HG03064 (cell line): Measurements from ENCODE around the gene PITX1.

ENCODE experiments used
- ATAC-seq: cut with Tn5 transposase; IDR thresholded peaks from one replicate; pipeline ENCODE4 v1.9.1; 2021; ENCODE audit warnings: low read depth; ENCODE audit not compliant: unreplicated experiment

The PITX1 gene

DNA sequence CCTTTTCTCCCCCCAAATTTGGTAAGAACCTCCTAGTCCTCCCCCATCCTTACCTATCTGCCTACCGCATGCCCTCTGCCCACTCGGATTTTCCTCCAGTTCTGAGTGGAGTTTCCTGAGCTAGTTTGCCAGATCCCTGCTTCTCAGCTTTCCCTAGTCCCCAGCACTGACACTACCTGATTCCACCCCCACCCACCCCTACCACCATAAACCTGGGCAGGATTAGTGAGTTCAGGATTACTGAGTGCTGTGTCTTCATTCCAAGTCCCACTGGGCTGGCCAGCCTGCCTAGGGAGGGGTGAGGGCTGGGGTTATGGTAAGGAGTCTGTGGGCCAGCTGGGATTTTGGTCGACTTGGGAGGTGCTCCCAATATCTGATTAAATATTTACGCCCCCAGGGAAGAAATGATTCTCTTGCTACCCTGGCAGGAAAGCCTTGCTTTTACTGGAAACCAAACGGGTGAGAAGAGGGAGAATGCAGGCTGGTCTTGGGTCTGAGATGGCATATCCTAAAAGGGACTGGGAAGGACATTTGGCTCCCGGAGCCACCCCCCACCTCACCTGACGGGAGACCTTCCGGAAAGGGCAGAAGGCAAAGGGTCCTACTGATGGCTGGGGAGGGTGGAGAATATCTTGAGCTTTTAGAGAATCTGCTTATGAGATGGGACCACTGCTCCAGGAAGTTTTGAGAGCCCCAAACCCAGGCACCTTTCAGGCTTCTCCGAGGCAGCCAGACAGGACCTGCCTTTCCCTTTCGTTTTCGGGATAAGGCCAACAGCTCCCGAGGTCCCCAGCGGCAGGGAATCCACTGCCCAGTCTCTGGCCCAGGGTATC is 3.7 kb downstream of the PITX1 start:
- ATAC-seq, result no peak

DNA sequence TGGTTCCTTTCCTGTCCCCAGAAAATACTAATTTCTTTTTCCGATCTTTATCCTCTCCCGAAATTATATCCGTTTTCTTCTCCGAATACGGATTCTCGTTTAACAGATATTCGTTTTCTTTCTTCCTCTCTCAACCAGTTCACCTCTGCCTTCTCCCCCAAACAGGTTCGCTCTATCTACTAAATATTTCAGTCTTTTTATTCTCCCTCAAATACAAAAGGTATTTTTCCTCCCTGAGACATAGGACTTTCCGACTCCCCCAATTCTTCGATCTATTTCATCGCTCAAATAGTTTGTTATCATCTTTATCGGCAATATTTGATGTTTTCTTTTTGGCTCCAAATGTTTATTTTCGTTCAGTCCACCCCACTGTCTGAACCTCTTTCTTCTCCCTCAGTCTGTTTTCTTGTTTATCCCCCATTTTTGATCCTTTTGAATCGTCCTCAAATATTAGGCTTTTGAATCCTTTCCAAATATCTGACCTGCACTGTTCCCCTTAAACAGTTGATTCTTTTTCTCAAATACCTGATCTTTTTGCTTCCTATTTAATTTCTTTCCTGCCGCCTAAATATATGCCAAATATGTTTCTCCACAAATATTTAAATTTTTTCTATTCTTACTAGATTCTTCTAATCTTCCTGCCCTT is 4.4 kb downstream of the PITX1 start:
- no peak for ATAC-seq

DNA sequence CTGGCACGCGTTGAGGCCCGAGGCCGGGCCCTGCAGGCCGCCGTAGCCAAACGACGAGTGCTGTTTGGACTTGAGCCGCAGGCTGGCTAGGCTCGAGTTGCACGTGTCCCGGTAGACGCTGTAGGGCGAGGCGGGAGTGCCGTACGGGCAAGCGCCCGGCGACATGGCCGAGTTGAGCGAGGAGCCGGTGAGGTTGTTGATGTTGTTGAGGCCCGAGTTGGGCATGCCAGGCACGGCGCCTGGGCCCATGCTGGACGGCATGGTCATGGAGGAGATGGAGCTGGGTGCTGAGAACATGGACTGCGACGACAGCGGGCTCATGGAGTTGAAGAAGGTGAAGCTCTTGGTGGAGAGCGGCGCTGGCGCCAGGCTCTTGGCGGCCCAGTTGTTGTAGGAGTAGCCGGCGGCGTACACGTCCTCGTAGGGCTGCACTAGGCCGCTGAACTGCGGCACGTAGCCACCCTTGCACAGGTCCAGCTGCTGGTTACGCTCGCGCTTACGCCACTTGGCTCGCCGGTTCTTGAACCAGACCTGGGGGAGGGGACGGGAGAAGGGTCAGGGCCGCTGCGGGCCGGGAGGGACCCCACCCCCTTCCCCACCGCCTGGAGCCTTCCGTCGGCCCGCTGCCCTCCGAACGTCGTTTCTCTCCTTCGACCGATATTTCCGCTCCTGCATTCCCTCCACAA is 5.1 kb downstream of the PITX1 start:
- ATAC-seq, result no peak

DNA sequence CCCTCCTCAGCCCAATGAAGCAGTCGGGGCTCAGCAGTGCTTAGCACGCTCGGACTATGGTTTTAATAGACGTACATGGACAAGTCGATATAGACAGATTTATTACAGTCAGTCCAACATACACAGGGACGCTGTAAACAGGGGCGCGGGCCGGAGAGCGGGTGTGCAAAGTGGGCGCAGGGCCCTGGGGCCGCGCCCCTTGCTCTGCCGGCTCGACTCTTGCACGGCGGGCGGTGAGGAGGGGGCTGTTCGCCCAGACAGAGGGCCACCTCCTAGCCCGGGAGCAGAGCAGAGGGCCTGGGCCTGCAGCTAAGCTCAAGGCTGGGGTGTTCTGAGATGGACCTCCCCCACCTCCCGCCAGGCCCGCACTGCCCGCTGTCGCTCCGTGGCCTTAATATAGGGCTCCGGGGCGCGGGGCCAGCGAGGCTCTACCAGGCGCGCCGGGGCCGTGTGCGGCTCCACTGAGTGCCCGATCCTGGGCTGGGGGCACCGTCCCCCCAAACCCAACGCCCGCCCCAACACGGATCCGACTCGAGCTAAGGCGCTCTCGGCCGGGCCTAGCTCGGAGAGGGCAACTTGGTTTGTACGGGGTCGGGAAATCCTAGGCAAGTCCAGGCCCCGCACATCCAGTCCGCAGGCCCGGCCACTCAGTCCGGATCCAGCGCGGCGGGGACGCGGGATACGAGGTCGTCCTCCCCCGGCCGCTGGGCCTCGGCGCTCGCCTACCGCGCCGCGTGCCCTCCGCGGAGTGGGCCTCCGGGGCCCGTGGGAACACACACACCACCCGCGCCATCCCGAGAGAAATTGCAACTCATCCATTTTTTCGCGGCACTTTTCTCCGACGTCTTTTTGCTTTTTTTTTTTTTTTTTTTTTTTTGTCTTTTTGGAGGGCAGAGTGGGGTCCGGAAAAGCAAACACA is 6.1 kb downstream of the PITX1 start:
- no peak for ATAC-seq

DNA sequence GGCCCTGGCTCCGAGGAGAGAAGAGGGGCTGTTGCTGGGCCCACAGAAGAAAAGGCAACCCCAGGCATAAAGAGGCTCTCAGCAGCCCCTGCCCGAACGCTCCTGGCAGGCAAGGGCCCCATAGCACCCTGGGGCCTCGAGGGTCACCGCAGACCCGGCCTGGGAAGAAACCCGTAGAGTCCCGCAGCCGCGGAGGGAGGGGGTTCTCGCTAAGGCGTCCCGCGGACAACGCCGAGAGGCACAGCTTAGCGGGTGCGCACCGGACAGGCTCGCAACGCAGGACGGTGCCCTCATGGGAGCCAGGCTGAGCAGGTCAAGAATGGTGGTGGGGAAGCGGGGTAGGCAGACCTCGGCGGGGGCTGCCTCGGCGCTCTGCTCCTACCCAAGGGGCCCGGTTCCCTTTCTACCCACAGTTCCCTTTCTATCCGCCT is 6.7 kb downstream of the PITX1 start:
- ATAC-seq, result no peak

DNA sequence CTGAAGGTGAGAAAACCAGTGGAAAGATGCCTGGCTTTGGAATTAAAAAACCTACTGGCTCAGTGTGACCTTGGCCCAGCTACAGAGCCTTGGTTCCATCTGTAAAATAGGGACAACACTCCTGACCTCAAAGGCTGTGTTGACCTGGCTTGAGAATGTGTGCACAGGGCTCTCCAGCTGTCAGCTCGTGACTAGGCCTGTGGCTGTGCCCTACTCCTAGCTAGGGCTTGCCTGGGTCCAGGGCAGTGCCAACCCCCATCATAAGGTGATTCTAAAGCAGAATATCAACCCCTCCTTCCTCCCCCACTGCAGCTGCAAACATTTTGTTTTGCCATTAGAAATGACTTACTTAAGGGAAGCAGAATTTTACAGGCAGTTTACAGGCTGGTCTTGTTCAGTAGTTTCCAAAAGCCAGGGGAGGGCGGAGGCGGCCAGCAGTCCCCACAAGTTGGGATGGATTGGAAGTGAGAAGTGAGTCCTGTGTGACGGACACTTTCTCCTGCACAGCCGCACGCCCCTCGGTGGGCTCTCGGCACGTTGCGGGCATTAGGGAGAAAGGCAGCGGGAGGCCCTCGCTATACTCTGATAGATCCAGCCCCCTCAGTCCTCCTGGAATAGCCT is 7.3 kb downstream of the PITX1 start:
- no peak for ATAC-seq

DNA sequence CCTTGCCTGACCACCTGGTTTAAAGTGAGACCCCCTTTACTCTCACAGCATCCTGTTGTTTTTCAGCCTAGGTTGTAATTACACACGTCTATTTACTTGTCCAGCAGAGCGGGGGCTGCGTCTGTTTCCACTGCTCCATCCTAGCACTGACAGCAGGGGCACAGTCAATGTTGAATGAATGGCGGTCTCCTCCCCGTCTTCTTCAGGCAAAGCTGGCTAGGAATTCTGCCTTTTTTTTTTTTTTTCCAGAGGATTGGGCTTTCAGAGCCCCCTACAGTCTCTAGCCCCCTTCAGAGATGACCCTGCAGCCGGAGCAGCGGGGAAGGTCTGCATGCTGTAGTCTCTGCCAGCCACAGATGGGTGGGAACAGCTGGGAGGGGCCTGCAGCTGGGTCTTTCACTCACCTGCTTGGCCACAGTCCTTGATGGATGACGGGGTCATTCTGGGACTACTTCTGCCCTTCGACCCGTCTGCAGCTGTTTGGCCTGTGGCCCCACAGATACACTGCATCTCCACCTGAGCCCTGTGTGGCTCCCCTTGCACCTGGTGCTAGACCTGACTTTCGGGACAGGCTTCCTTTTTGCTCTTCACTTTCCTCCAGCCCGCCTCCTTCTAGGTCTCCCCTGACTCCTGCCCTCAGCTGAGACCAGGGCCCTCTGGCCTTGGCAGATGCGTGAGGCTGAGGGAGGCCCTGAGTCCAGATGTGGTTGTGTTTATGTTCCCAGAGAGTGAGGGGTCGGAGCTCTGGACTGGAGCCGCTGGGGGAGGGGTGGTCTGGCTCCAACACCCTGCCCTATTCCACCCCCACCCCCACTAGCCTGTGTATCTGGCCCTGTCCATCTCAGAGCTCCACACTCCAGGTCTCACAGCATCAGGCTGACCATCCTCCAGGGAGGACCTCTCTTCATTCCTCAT is 8.0 kb downstream of the PITX1 start:
- no peak for ATAC-seq

DNA sequence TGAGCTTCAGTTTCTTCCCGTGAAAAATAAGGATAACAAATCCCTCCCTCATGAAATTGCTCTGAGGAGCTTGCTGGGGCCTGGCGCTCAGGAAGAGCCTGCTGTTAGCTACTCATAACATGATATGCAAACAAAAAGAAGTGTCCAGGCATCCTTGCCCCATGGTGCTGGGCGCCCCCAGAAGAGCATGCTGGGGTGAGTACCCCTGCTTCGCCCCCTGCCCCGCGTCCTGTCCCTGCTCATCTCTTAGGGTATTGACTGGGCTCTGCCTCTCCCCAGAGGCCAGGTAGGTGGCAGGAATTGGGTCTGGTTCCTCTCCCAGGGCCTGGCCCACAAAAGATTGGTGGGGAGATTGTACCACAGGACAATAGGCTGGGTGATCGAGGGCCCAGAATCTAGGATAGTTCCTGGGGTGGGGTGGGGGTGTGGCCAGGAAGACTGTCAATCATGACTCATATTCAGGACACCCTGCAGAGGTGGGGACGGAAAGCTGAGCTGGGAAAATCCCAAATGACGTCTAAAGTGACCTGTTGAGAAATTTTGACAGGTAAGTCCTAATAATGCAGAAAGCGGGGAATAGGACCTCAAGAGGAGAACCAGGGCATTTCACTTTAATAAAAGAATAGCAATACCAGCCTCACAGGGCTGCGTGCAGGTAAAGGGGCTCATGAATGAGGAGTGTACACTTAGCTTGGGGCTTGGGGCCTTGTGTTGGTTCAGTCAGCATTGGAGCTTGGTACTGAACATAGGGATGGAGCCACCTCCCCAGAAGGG is 8.9 kb downstream of the PITX1 start:
- no peak for ATAC-seq

DNA sequence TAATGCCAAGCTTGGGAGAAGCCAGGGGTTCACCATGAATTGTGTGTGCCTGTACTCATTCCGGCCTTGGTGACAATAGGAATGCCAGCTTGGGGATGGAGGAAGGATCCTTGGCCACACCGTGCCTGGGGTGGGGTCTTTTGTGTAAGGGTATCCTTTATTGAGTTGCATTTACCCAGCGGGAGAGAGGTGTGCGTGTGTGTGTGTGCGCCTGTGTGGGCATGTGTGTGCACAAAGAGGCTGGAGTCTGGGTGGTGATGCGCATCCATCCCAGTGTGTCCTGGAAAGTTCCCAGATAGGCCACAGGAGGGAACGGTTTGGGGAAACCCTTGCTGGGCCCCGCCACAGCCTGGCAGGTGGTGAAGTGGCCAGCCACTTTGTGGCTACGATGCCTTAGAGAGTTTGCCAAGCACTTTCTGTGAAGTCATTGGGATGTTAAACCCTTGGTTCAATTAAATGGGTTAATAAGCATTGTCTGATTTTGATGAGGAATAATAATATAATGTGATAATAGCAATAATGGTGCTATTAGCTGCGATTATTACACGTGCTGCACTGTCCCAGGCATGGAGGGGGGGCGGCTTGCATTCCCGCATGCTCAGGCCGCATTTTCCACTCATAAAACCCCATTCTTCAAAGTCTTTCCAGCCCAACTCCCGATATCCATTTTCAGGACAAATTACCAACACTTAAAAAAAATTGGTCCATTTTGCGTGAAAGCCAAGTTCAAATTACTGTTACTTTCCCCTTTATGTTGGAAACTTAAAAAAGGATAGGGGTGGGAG is 13.7 kb downstream of the PITX1 start:
- no peak for ATAC-seq

DNA sequence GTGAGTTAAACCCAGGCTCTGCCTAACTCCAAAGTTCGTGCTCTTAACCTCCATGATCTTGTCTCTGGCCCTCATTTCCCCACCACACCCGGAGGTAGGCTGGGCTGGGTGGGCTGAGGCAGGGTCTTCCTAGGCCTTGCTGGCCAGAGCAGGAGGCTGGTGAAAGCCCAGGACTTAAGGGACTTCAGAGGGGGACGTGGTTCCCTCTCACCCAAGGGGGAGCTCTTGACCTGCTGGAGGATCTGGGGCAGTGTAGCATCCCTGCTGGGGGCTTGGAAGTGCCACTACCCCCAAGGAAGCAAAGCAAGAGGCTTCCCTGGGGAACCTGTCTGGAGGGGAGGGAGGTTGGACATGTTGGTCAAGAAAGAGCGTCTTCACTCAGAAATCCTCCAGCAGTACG is 14.7 kb downstream of the PITX1 start:
- ATAC-seq, result no peak

DNA sequence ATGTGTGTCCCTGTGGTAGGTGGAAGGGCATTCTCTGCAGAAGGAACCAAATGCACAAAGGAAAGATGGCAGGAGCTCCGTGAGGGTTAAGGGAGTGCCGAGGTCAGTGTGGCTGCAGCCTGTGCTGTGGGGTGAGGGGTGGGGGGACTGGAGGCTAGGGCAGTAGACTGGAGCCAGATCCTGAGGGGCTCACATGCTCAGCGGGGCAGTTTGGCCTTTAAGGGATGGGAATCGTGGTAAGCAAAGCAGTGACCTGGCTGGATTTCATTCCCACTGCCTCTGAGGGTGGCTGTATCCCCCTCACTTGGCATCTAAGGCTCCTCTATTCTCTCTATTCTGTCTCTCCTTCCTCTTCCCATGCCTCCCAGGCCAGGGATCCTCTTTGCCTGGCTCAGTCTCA is 15.6 kb downstream of the PITX1 start:
- no peak for ATAC-seq

DNA sequence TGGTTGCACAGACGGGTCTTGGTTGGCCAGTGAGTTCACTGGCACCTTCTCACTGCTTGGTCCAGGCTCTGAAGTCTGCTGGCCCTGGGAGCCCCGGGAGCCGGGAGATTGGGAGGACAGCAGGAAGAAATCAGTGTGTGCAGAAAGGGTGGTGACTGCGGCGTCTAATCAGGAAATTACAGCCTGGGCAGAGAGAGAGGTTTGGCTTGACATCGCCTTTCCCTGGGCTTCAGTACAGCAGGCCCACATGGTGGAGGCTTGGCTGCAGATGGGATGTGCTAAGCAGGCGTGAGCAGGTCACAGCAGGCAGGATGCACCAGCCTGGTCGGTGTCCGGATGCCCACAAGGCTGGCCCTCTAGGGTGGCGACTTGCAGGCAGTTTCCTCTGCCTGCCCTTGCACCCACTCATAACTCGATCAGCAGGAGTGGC is 17.2 kb downstream of the PITX1 start:
- ATAC-seq, result no peak

DNA sequence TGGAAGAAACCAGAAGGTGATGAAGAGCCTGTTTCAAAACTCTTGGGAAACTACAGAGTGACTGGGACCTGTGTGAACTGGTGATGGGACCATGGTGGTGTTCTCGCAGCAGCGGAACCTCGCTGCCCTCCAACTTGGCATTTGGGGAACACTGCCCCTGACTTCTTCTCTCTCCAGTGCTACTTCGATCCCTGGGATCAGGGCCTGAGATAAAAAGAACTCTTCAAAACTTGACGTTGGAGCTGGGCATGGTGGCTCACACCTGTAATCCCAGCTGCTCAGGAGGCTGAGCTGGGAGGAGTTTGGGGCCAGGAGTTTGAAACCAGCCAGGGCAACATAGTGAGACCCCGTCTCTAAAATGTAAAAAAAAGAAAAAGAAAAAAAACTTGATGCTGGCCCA is 18.1 kb downstream of the PITX1 start:
- ATAC-seq, result no peak

DNA sequence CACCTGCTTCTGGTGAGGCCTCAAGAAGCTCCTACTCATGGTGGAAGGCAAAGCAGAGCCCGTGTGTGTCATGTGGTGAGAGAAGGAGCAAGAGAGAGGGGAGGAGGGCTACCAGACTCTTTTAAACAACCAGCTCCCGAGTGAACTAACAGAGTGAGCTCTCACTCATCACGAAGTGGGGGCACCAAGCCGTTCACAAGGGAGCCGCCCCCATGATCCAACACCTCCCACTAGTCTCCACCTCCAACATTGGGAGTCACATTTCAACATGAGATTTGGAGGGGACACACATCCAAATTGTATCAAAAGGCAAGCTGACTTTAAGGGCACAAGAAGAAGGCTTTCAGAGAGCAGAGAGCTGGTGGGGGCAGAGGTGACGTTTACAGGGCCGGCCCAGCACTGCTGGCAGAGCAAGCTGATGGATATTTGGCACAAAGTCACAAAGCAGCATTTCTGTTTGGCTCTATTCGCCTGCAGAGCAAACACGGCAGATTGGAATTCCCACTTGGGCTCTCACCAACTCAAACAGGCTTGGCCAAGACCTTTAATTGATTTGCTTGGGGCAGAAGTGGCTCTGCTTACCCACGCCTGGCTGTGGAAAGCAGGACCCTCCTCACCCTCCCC is 20.0 kb downstream of the PITX1 start:
- no peak for ATAC-seq

DNA sequence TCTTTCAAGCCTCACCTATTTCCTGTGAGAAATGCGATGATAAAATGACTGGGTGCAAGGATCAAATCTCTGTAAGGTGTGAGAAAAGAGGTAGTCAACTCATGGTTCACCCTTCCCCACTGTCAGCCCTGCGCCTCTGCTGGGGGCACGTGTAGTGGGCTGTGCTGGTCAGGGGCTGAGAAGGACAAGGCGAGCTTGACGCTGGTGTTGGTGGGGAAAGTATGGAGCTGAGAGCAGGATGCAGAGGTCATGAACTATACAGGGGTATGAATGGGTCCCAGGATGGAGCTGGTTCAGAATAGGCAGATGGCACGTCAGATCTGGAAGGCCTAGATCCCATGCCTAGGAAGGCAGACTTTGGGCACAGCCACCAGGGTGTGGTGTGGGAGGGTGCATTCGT is 20.6 kb downstream of the PITX1 start:
- ATAC-seq, result no peak

DNA sequence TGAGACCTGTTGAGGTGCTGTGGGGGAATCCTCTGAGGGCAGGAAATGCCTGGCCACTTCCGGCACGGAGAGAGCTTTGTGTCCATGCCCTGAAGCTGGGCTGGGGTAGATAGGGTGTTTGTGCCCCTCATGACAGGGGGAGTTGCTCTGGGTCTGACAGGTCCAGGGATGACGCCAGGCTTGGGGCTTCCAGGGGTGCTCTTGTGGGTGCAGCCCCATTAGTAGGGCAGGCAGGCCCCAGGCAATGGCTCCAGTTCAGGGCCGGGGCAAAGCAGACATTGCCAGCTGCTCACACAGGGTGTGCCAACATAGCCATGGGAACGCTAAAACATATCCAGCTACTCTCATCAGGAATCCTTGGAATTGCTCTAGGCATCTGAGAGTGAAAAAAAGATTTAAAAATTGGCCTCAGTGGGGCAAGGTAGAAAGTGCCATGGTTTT is 21.1 kb downstream of the PITX1 start:
- ATAC-seq, result no peak

DNA sequence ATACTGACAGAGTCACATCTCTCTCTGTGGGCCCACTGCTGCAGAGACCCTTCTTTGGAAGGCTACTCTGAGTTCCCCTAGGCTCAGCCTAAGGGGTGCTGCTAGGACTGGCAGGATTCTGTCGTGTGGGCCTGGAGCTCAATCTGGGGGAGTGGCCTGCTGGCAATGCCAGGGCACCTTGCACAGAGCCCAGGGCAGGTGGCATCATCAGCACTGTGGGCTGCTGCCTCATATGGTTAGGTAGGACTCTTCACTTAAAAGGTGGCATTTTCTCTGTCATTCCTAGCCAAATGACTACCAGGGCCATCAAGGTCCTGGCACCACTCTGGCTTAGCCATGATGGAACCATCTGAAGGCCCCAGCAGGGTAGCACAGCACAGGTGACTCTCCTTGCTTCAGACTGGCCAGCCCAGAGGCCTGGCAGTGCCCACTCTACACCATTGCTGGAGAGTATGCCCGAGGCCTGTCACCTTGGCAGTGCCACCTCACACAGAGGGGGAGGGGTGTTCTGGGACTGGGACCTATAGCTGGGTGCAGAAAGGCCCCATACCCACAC is 21.9 kb downstream of the PITX1 start:
- ATAC-seq, result no peak
